HepG2 (cell line): ENCODE data around the gene PDE9A. TPM values are rescaled to one million over a fixed set of nuclear protein-coding genes. Genes with fewer than 3 reads are reported as not detected.

Experiments used
- CEBPB ChIP-seq: IDR thresholded peaks from 2 replicates; pipeline ENCODE4 v1.6.1; 2011; ENCODE audit warnings: low read depth, low read length, improper control_type of control experiment, borderline replicate concordance
- ERF ChIP-seq: IDR thresholded peaks from 2 replicates; pipeline ENCODE4 v1.6.1; 2018; ENCODE audit warnings: missing biosample characterization, missing genetic modification reagents
- FOXO1 ChIP-seq: sonication (generic); formaldehyde crosslinking; IDR thresholded peaks from 2 replicates; pipeline ENCODE4 v1.4.0; 2020; ENCODE audit warnings: missing genetic modification reagents
- HMG20B ChIP-seq: conservative IDR thresholded peaks from 2 replicates; pipeline ENCODE4 v1.6.1; 2016; ENCODE audit warnings: missing genetic modification reagents, missing compliant biosample characterization
- HNRNPK ChIP-seq: fragments of 200-400 bp; formaldehyde crosslinking; IDR thresholded peaks from 2 replicates; pipeline ENCODE4 v1.6.1; 2018; ENCODE audit warnings: low read length, low read depth, moderate library complexity, mild to moderate bottlenecking; ENCODE audit not compliant: poor library complexity, severe bottlenecking
- HOXA9 ChIP-seq: sonication (generic); formaldehyde crosslinking; IDR thresholded peaks from 2 replicates; pipeline ENCODE4 v1.8.1; 2022; ENCODE audit warnings: missing genetic modification reagents, mild to moderate bottlenecking, moderate library complexity, borderline replicate concordance
- KAT8 ChIP-seq: IDR thresholded peaks from 2 replicates; pipeline ENCODE4 v1.6.1; 2016; ENCODE audit warnings: missing genetic modification reagents, missing compliant biosample characterization
- MBNL3 ChIP-seq: fragments of 250-450 bp; sonication (Bioruptor Pico); conservative IDR thresholded peaks from 2 replicates; pipeline ENCODE4 v1.8.0; 2022; ENCODE audit warnings: mild to moderate bottlenecking, inconsistent platforms
- NCOR1 ChIP-seq: fragments of 200-600 bp; sonication (generic); IDR thresholded peaks from 2 replicates; pipeline ENCODE4 v1.7.0; 2017; ENCODE audit warnings: antibody characterized with exemption, low read length, borderline replicate concordance
- POLR2AphosphoS5 ChIP-seq: IDR thresholded peaks from 2 replicates; pipeline ENCODE4 v1.6.1; 2012; ENCODE audit warnings: low read depth, low read length
- PRPF4 ChIP-seq: fragments of 200-400 bp; formaldehyde crosslinking; IDR thresholded peaks from 2 replicates; pipeline ENCODE4 v1.6.1; 2016; ENCODE audit warnings: low read length, low read depth; ENCODE audit not compliant: poor library complexity, severe bottlenecking
- TP53 ChIP-seq: sonication (generic); formaldehyde crosslinking; conservative IDR thresholded peaks from 2 replicates; pipeline ENCODE4 v1.4.0; 2020; ENCODE audit warnings: missing genetic modification reagents
- ZBTB38 ChIP-seq: sonication (generic); formaldehyde crosslinking; IDR thresholded peaks from 2 replicates; pipeline ENCODE4 v1.5.1; 2020; ENCODE audit warnings: mild to moderate bottlenecking, missing genetic modification reagents
- ZFP90 ChIP-seq: sonication (generic); formaldehyde crosslinking; IDR thresholded peaks from 2 replicates; pipeline ENCODE4 v1.8.0; 2022; ENCODE audit warnings: missing genetic modification reagents, mild to moderate bottlenecking, inconsistent platforms, borderline replicate concordance
- ZFX ChIP-seq: sonication (generic); formaldehyde crosslinking; IDR thresholded peaks from 2 replicates; pipeline ENCODE4 v1.4.0; 2020; ENCODE audit warnings: mild to moderate bottlenecking, low read depth, missing genetic modification reagents, moderate library complexity
- ZNF225 ChIP-seq: sonication (generic); formaldehyde crosslinking; IDR thresholded peaks from 2 replicates; pipeline ENCODE4 v1.4.0; 2020; ENCODE audit warnings: mild to moderate bottlenecking, missing genetic modification reagents
- ZNF556 ChIP-seq: sonication (generic); formaldehyde crosslinking; IDR thresholded peaks from 2 replicates; pipeline ENCODE4 v1.4.0; 2020; ENCODE audit warnings: mild to moderate bottlenecking, missing genetic modification reagents, borderline replicate concordance
- ZNF564 ChIP-seq: sonication (generic); formaldehyde crosslinking; IDR thresholded peaks from 2 replicates; pipeline ENCODE4 v1.8.1; 2023; ENCODE audit warnings: mild to moderate bottlenecking, missing genetic modification reagents
- ZNF572 ChIP-seq: sonication (generic); formaldehyde crosslinking; IDR thresholded peaks from 2 replicates; pipeline ENCODE4 v1.5.1; 2020; ENCODE audit warnings: mild to moderate bottlenecking, missing genetic modification reagents
- polyA plus RNA-seq, 8 experiments: library from polyadenylated mRNA; depleted of rRNA in 3 of 8; stranded (reverse) in 7 of 8; unstranded in 1 of 8; fragments of >200 nt; fragmentation: Illumina TruSeq in 4 of 8; extraction: Trizol in 4 of 8; gene quantifications; 2 replicates each; pipeline versions ENCODE4 v1.2.1 to v1.2.3, GENCODE V29; 2011 to 2016; ENCODE audit warnings: low read depth in 4 of 8, missing spikeins in 1 of 8, mixed read lengths in 1 of 8; ENCODE audit not compliant: insufficient read depth in 1 of 8
- total RNA-seq, 5 experiments: library from RNA; depleted of rRNA; stranded (reverse); fragments of >200 nt; fragmentation: Illumina TruSeq; extraction: Trizol; gene quantifications; 2 replicates each; pipeline ENCODE4 v1.2.3, GENCODE V29; 2016; ENCODE audit warnings: low read depth in 1 of 5
- TF ChIP-seq, protein P1 (sequence below): sonication (generic); formaldehyde crosslinking; IDR thresholded peaks from 2 replicates; pipeline ENCODE4 v1.5.1; 2020; ENCODE audit warnings: mild to moderate bottlenecking, missing genetic modification reagents, moderate library complexity
- TF ChIP-seq, protein P2 (sequence below): IDR thresholded peaks from 2 replicates; pipeline ENCODE4 v1.6.1; 2016; ENCODE audit warnings: missing biosample characterization, missing genetic modification reagents, low read depth
- TF ChIP-seq, protein P3 (sequence below): sonication (generic); formaldehyde crosslinking; IDR thresholded peaks from 2 replicates; pipeline ENCODE4 v1.5.0; 2020; ENCODE audit warnings: mild to moderate bottlenecking, missing genetic modification reagents
- TF ChIP-seq, protein P4 (sequence below): sonication (generic); formaldehyde crosslinking; IDR thresholded peaks from 2 replicates; pipeline ENCODE4 v1.4.0; 2020; ENCODE audit warnings: missing genetic modification reagents

Gene PDE9A
- total and polyA plus RNA-seq, 2 of the 13 experiments (the other 11 are each of a cell fraction or from before 2014, with no cell fraction given): 4.6 to 19.7 TPM

DNA sequence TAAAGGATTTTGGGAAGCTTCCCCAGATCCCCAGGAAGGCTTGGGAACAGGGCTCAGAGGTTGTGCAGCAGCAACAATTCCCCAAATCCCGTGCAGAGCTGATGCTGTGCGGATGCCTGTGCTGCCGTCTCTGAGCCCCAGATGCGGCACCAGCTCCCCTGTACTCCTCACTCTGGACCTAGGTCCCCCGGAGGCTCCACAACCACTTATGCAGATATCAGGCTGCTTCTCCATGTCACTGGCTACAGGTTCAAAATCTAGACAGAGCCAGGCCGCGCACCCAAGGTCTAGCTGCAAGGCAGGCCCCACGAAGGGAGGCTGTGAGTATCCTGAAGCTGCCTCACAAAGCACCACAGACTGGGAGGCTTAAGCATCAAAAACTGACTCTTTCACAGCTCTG lies 81.6 kb downstream of the PDE9A start (continued):
- TF ChIP-seq, protein P1, sequence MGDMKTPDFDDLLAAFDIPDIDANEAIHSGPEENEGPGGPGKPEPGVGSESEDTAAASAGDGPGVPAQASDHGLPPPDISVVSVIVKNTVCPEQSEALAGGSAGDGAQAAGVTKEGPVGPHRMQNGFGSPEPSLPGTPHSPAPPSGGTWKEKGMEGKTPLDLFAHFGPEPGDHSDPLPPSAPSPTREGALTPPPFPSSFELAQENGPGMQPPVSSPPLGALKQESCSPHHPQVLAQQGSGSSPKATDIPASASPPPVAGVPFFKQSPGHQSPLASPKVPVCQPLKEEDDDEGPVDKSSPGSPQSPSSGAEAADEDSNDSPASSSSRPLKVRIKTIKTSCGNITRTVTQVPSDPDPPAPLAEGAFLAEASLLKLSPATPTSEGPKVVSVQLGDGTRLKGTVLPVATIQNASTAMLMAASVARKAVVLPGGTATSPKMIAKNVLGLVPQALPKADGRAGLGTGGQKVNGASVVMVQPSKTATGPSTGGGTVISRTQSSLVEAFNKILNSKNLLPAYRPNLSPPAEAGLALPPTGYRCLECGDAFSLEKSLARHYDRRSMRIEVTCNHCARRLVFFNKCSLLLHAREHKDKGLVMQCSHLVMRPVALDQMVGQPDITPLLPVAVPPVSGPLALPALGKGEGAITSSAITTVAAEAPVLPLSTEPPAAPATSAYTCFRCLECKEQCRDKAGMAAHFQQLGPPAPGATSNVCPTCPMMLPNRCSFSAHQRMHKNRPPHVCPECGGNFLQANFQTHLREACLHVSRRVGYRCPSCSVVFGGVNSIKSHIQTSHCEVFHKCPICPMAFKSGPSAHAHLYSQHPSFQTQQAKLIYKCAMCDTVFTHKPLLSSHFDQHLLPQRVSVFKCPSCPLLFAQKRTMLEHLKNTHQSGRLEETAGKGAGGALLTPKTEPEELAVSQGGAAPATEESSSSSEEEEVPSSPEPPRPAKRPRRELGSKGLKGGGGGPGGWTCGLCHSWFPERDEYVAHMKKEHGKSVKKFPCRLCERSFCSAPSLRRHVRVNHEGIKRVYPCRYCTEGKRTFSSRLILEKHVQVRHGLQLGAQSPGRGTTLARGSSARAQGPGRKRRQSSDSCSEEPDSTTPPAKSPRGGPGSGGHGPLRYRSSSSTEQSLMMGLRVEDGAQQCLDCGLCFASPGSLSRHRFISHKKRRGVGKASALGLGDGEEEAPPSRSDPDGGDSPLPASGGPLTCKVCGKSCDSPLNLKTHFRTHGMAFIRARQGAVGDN: peak; percentile 48
- TF ChIP-seq HMG20B (CRISPR knock-in tag): no peak
- TF ChIP-seq ERF (CRISPR knock-in tag): no peak
- no peak for TF ChIP-seq ZNF556 (CRISPR knock-in tag)
- peak; percentile 17; the same call in 1 of the 2 replicates for TF ChIP-seq ZFX (CRISPR knock-in tag)
- no peak for TF ChIP-seq HNRNPK
- TF ChIP-seq ZNF564 (CRISPR knock-in tag): no peak
- TF ChIP-seq PRPF4: peak; percentile 47
- no peak for TF ChIP-seq ZNF225 (CRISPR knock-in tag)
- TF ChIP-seq, protein P2, sequence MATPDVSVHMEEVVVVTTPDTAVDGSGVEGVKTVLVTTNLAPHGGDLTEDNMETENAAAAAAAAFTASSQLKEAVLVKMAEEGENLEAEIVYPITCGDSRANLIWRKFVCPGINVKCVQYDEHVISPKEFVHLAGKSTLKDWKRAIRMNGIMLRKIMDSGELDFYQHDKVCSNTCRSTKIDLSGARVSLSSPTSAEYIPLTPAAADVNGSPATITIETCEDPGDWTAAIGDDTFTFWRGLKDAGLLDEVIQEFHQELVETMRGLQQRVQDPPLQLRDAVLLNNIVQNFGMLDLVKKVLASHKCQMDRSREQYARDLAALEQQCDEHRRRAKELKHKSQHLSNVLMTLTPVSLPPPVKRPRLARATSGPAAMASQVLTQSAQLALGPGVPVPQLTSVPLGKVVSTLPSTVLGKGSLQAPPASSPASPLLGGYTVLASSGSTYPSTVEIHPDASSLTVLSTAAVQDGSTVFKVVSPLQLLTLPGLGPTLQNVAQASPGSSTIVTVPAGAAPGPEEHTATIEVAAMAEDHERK (CRISPR knock-in tag): no peak
- TF ChIP-seq POLR2AphosphoS5: no peak
- no peak for TF ChIP-seq HOXA9 (CRISPR knock-in tag)
- TF ChIP-seq CEBPB: no peak
- peak; percentile 64; the same call in 1 of the 2 replicates for TF ChIP-seq ZBTB38 (CRISPR knock-in tag)
- no peak for TF ChIP-seq KAT8
- TF ChIP-seq NCOR1: no peak
- TF ChIP-seq ZFP90 (CRISPR knock-in tag): 0 out of 2 replicates have a peak, but pooled peaks have one; percentile 23
- TF ChIP-seq, protein P3, sequence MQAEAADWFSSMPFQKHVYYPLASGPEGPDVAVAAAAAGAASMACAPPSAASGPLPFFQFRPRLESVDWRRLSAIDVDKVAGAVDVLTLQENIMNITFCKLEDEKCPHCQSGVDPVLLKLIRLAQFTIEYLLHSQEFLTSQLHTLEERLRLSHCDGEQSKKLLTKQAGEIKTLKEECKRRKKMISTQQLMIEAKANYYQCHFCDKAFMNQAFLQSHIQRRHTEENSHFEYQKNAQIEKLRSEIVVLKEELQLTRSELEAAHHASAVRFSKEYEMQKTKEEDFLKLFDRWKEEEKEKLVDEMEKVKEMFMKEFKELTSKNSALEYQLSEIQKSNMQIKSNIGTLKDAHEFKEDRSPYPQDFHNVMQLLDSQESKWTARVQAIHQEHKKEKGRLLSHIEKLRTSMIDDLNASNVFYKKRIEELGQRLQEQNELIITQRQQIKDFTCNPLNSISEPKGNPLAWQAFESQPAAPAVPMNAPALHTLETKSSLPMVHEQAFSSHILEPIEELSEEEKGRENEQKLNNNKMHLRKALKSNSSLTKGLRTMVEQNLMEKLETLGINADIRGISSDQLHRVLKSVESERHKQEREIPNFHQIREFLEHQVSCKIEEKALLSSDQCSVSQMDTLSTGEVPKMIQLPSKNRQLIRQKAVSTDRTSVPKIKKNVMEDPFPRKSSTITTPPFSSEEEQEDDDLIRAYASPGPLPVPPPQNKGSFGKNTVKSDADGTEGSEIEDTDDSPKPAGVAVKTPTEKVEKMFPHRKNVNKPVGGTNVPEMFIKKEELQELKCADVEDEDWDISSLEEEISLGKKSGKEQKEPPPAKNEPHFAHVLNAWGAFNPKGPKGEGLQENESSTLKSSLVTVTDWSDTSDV (CRISPR knock-in tag): no peak
- no peak for TF ChIP-seq ZNF572 (CRISPR knock-in tag)
- TF ChIP-seq TP53 (CRISPR knock-in tag): no peak
- TF ChIP-seq, protein P4, sequence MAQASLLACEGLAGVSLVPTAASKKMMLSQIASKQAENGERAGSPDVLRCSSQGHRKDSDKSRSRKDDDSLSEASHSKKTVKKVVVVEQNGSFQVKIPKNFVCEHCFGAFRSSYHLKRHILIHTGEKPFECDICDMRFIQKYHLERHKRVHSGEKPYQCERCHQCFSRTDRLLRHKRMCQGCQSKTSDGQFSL (CRISPR knock-in tag): no peak
- TF ChIP-seq MBNL3: no peak
- no peak for TF ChIP-seq FOXO1 (CRISPR knock-in tag)
